Colonic mucosa (tissue), 4 donors: ENCODE data around the gene MYO7A. TPM values are rescaled to one million over a fixed set of nuclear protein-coding genes. Genes with fewer than 3 reads are reported as not detected.

Experiments used
- DNase-seq: peaks from one replicate; pipeline ENCODE4 v3.0.0-alpha.2; 2020
- H3K27ac ChIP-seq: fragments of 200-600 bp; one replicate; pipeline ENCODE4 v1.8.0; 2021
- H3K27me3 ChIP-seq: fragments of 200-600 bp; one replicate; pipeline ENCODE4 v1.8.0; 2021
- H3K36me3 ChIP-seq: fragments of 200-600 bp; one replicate; pipeline ENCODE4 v1.8.0; 2021
- H3K4me1 ChIP-seq: fragments of 200-600 bp; one replicate; pipeline ENCODE4 v1.8.0; 2021; ENCODE audit warnings: mild to moderate bottlenecking
- H3K4me3 ChIP-seq: fragments of 200-600 bp; one replicate; pipeline ENCODE4 v1.8.0; 2021
- H3K9ac ChIP-seq, 2 donors: one replicate each; pipeline ENCODE4 v1.7.0; 2013; ENCODE audit warnings: control low read depth in 2 of 2, low read depth in 2 of 2, low read length in 2 of 2
- H3K9me3 ChIP-seq: fragments of 200-600 bp; one replicate; pipeline ENCODE4 v1.8.0; 2021
- intact Hi-C: fragments of 100-400 bp; cut with DNase I; formaldehyde crosslinking; loops from one replicate; pipeline ENCODE4 v1.14.1; 2022
- total RNA-seq, 2 donors: library from RNA; stranded (reverse); fragmentation: NEBNext Ultra II Directional in 1 of 2; extraction: Animal tissue kit (Norgen Biotek cat#: 25700) in 1 of 2; gene quantifications; one replicate each; pipeline ENCODE4 v1.2.1, GENCODE V29; 2021
- TF ChIP-seq, protein P1 (sequence below): fragments of 200-600 bp; IDR thresholded peaks from one replicate; pipeline ENCODE4 v1.8.0; 2022; ENCODE audit warnings: antibody characterized with exemption, mild to moderate bottlenecking
- donor health status: healthy.
- donor health status: DM: no; HTN: no; CAD: no.
- donor health status: DM: no; HTN: no; CAD: no.

MYO7A gene
- total RNA-seq, 2 donors from 2014 or later, result 3.8 to 4.1 TPM

DNA sequence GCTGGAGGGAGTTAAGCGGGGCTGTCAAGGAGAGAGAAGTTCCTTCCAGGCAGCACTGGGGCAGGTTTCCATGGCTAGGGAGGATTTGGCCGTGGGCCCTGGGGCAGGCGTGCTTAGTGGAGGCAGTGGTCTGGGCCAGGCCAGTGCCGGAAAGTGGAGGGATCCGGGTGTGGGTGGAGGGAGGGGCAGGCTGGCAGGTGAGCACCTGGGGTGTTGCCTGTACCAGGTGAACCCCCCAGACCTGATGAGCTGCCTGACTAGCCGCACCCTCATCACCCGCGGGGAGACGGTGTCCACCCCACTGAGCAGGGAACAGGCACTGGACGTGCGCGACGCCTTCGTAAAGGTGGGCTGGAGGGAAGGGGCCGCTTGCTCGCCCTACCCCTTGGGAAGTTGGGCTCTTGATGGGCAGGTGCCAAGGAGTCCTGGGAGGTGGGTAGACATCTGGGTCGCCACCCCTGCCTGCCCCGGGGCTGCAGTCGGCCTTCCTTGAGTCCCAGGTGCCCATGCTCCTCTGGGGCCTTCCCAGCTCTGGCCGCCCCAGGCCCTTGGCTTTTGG is 32.0 kb downstream of the MYO7A start:
- no peaks in the 10 kb centered on the region for H3K4me1 ChIP-seq
- DNase-seq, result no peak
- H3K4me3 ChIP-seq, result no peak overlapping the region
- no peak overlapping the region for H3K9ac ChIP-seq
- TF ChIP-seq, protein P1, sequence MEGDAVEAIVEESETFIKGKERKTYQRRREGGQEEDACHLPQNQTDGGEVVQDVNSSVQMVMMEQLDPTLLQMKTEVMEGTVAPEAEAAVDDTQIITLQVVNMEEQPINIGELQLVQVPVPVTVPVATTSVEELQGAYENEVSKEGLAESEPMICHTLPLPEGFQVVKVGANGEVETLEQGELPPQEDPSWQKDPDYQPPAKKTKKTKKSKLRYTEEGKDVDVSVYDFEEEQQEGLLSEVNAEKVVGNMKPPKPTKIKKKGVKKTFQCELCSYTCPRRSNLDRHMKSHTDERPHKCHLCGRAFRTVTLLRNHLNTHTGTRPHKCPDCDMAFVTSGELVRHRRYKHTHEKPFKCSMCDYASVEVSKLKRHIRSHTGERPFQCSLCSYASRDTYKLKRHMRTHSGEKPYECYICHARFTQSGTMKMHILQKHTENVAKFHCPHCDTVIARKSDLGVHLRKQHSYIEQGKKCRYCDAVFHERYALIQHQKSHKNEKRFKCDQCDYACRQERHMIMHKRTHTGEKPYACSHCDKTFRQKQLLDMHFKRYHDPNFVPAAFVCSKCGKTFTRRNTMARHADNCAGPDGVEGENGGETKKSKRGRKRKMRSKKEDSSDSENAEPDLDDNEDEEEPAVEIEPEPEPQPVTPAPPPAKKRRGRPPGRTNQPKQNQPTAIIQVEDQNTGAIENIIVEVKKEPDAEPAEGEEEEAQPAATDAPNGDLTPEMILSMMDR, result no peak
- no peaks in the 10 kb centered on the region for H3K27me3 ChIP-seq
- intact Hi-C loops, result no loop called here
- no peaks in the 10 kb centered on the region for H3K9me3 ChIP-seq
- H3K36me3 ChIP-seq, result no peaks in the 10 kb centered on the region
- no peak overlapping the region for H3K27ac ChIP-seq

DNA sequence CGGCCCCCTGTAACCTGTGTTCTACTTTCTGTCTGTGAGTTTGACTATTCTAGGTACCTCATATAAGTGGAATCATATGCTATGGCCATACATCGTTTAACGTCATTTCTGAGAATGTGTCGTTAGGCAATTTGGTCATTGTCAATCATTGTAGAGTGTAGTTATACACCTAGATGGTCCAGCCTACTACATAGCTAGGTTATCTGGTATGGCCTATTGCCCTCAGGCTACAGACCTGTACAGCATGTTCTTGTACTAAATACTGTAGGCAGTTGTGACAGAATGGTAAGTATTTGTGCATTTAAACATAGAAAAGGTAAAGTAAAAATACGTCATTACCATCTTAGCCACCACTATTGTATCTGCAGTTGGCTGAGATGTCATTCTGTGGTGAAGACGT is 35.2 kb downstream of the MYO7A start:
- no peak for DNase-seq
- H3K9ac ChIP-seq, result no peak overlapping the region
- H3K27ac ChIP-seq, result no peak overlapping the region
- no peaks in the 10 kb centered on the region for H3K4me1 ChIP-seq
- H3K4me3 ChIP-seq, result no peak overlapping the region
- intact Hi-C loops, result no loop called here
- TF ChIP-seq, protein P1, result no peak
- no peaks in the 10 kb centered on the region for H3K36me3 ChIP-seq
- H3K9me3 ChIP-seq, result no peaks in the 10 kb centered on the region
- H3K27me3 ChIP-seq, result no peaks in the 10 kb centered on the region

DNA sequence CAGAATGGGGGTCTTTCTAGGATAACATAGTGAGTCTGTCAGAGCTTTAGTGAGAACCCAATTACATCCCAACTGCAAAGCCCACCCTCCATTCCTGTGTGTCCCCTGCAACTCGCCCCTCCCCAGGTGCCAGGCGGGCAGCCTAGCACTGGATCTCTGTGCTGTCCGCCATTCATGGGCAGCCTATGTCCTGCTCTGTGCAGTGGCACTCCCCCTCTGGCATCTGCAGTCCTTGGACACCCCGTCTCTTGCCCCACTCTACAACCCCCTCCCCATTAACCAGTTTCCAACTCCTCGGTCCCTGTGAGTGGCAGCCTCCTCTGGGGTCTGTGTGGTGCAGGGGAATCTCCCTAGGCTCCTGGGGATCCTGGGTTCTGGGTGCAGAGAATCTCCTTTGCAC is 37.0 kb downstream of the MYO7A start:
- Histone ChIP-seq H3K4me1 (no peaks in the 10 kb centered on the region), H3K9me3 (no peaks in the 10 kb centered on the region), H3K4me3 (no peak overlapping the region), H3K36me3 (no peaks in the 10 kb centered on the region), H3K9ac (no peak overlapping the region), H3K27me3 (no peaks in the 10 kb centered on the region), H3K27ac (no peak overlapping the region)
- DNase-seq, result no peak
- TF ChIP-seq, protein P1, result no peak
- intact Hi-C loops, result no loop called here

DNA sequence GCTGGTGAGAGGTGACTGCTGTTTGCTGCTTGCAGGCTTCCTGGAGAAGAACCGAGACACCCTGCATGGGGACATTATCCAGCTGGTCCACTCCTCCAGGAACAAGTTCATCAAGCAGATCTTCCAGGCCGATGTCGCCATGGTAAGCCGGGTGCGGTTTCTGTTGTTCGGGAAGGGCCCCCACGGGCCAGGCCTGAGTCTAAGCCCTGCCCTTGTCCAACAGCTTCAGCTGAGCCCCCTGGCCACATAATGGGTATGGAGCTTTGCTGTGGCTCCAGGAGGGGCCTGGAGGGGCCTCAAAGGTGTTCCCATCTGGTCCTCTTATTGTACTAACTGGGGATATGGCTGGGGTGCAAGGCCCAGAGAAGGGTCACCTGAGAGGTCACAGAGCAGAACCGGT is 38.0 kb downstream of the MYO7A start:
- DNase-seq, result no peak
- no peaks in the 10 kb centered on the region for H3K36me3 ChIP-seq
- H3K27ac ChIP-seq, result no peak overlapping the region
- no peak overlapping the region for H3K9ac ChIP-seq
- H3K4me3 ChIP-seq, result no peak overlapping the region
- intact Hi-C loops, result no loop called here
- H3K4me1 ChIP-seq, result no peaks in the 10 kb centered on the region
- TF ChIP-seq, protein P1, result no peak
- H3K9me3 ChIP-seq, result no peaks in the 10 kb centered on the region
- H3K27me3 ChIP-seq, result no peaks in the 10 kb centered on the region

DNA sequence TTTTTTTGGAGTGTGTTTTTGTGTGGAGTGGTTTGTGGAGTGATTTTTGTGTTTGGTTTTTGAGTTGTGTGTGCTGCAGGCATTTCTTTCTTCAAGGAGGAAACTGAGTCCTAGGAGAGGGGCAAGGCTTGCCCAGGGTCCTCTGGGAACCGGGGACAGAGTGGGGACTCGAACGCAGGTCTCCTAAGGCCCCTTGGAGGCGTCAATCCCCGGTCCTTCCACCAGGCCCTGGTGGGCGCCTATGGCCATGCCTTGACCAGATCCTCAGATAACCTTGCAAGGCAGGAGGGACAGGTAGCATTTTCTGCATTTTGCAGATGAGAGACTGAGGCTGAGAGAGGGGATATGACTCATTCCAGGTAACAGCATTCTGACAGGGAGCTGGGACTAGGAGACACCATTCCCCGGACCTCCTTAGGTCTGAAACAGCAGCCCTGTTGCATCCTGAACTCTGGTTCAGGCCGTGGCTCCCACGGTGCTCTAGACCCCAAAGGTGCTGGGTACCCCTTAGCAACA is 39.1 kb downstream of the MYO7A start:
- Histone ChIP-seq H3K9ac (no peak overlapping the region), H3K36me3 (no peaks in the 10 kb centered on the region), H3K4me3 (no peak overlapping the region), H3K27ac (no peak overlapping the region), H3K9me3 (no peaks in the 10 kb centered on the region), H3K27me3 (no peaks in the 10 kb centered on the region), H3K4me1 (no peaks in the 10 kb centered on the region)
- TF ChIP-seq, protein P1, result no peak
- DNase-seq, result no peak
- intact Hi-C loops, result no loop called here
